Endothelial cell (in vitro differentiated cells): ENCODE data around the gene RNF7. TPM values are rescaled to one million over a fixed set of nuclear protein-coding genes. Genes with fewer than 3 reads are reported as not detected.
"Not testable (repeated sequence)": the region's sequence is repeated elsewhere in the genome, so short reads cannot be mapped to it uniquely, and the experiment has no call there.

Experiments
- DNase-seq: peaks from one replicate; pipeline ENCODE4 v3.0.0; 2021; ENCODE audit warnings: low spot score
- H3K27ac Mint-ChIP-seq: one replicate; pipeline ENCODE4 v1.8.0; 2021; ENCODE audit warnings: mixed read lengths, inconsistent platforms; ENCODE audit not compliant: unreplicated experiment
- H3K27me3 Mint-ChIP-seq: one replicate; pipeline ENCODE4 v1.8.0; 2021; ENCODE audit warnings: mild to moderate bottlenecking, moderate library complexity, mixed read lengths, inconsistent platforms; ENCODE audit not compliant: unreplicated experiment
- H3K36me3 Mint-ChIP-seq: one replicate; pipeline ENCODE4 v1.8.0; 2021; ENCODE audit warnings: mild to moderate bottlenecking, low read depth, mixed read lengths, inconsistent platforms; ENCODE audit not compliant: unreplicated experiment
- H3K4me1 Mint-ChIP-seq: one replicate; pipeline ENCODE4 v1.8.0; 2021; ENCODE audit warnings: mild to moderate bottlenecking, mixed read lengths, inconsistent platforms; ENCODE audit not compliant: unreplicated experiment
- H3K4me3 Mint-ChIP-seq: one replicate; pipeline ENCODE4 v1.8.0; 2021; ENCODE audit warnings: mild to moderate bottlenecking, mixed read lengths, inconsistent platforms; ENCODE audit not compliant: unreplicated experiment
- H3K9me3 Mint-ChIP-seq: one replicate; pipeline ENCODE4 v1.8.0; 2021; ENCODE audit warnings: mixed read lengths, inconsistent platforms; ENCODE audit not compliant: unreplicated experiment
- CTCF ChIP-seq: fragments of 200-600 bp; sonication (generic); IDR thresholded peaks from one replicate; pipeline ENCODE4 v1.5.0; 2021; ENCODE audit warnings: antibody characterized with exemption; ENCODE audit not compliant: unreplicated experiment
- long read RNA-seq: library from polyadenylated mRNA; unstranded; transcript quantifications from one replicate; pipeline ENCODE4 v2.0.0, GENCODE V29; 2020; ENCODE audit not compliant: unreplicated experiment
- total RNA-seq: library from RNA; stranded (reverse); fragmentation: NEBNext Ultra II Directional; extraction: Animal tissue kit (Norgen Biotek cat#: 25700); gene quantifications from one replicate; pipeline ENCODE4 v1.2.1, GENCODE V29; 2021; ENCODE audit not compliant: unreplicated experiment

RNF7 gene
- total RNA-seq: 184 TPM
- long read RNA-seq, transcript RNF7-202 (3 exons, 805 nt): minor isoform, 25 of 207 reads
- long read RNA-seq, transcript RNF7-203 (4 exons, 1,036 nt): minor isoform, 10 of 207 reads
- long read RNA-seq, transcript RNF7-201 (3 exons, 2,763 nt): major isoform, 166 of 207 reads
- long read RNA-seq, partial matches to known transcripts: 0 of 207 reads
- long read RNA-seq, other reads (novel, unspliced or antisense): 1 of 207 reads

- peak; percentile 99 for DNase-seq
- H3K36me3 Mint-ChIP-seq: peaks cover 12% of the 10 kb centered on the region
- no peaks in the 10 kb centered on the region for H3K9me3 Mint-ChIP-seq
- peak within 1 kb of the TSS; percentile 99 for H3K27ac Mint-ChIP-seq
- H3K4me1 Mint-ChIP-seq: peaks cover 20% of the 10 kb centered on the region
- peak; percentile 84 for TF ChIP-seq CTCF
- peak within 1 kb of the TSS; percentile 99 for H3K4me3 Mint-ChIP-seq
- no peaks in the 10 kb centered on the region for H3K27me3 Mint-ChIP-seq
These were observed at the start of gene RNF7 for GRCh38 chr3:141738022-141738890. RNF7 (plus strand) TSS chr3:141738298; CDS start chr3:141738342, 44 bp downstream.

- H3K4me1 Mint-ChIP-seq: no peaks in the 10 kb centered on the region
- DNase-seq: no peak
- TF ChIP-seq CTCF: no peak
- no peaks in the 10 kb centered on the region for H3K9me3 Mint-ChIP-seq
- H3K36me3 Mint-ChIP-seq: no peaks in the 10 kb centered on the region
- no peak overlapping the region for H3K4me3 Mint-ChIP-seq
- no peak overlapping the region for H3K27ac Mint-ChIP-seq
- no peaks in the 10 kb centered on the region for H3K27me3 Mint-ChIP-seq
These were observed 47.5 kb upstream of the RNF7 start for GRCh38 chr3:141690431-141691072.

GRCh38 chr3:141691471-141691870 is 46.6 kb upstream of the RNF7 start:
- not testable (repeated sequence) for H3K4me1 Mint-ChIP-seq, H3K9me3 Mint-ChIP-seq, H3K4me3 Mint-ChIP-seq, H3K27ac Mint-ChIP-seq, DNase-seq, H3K36me3 Mint-ChIP-seq, H3K27me3 Mint-ChIP-seq

- DNase-seq, H3K27me3 Mint-ChIP-seq, H3K4me3 Mint-ChIP-seq, H3K27ac Mint-ChIP-seq, H3K36me3 Mint-ChIP-seq, H3K4me1 Mint-ChIP-seq, H3K9me3 Mint-ChIP-seq: not testable (repeated sequence)
These were observed 45.1 kb upstream of the RNF7 start for GRCh38 chr3:141692973-141693372.

GRCh38 chr3:141699324-141699723 is 38.8 kb upstream of the RNF7 start:
- no peaks in the 10 kb centered on the region for H3K9me3 Mint-ChIP-seq
- DNase-seq: no peak
- H3K4me3 Mint-ChIP-seq: no peak overlapping the region
- H3K36me3 Mint-ChIP-seq: no peaks in the 10 kb centered on the region
- H3K27ac Mint-ChIP-seq: no peak overlapping the region
- no peaks in the 10 kb centered on the region for H3K27me3 Mint-ChIP-seq
- no peak for TF ChIP-seq CTCF
- H3K4me1 Mint-ChIP-seq: no peaks in the 10 kb centered on the region
